Kidney (tissue), 14 donors: ENCODE data around the gene DNAJC16. TPM values are rescaled to one million over a fixed set of nuclear protein-coding genes. Genes with fewer than 3 reads are reported as not detected.

Experiments
- DNase-seq, 5 donors: peaks; one replicate each; pipeline ENCODE4 v3.0.0-alpha.2; 2013 to 2020
- FAIRE-seq: peaks from 2 replicates; lab custom pipeline; 2012; peaks lifted over from hg19 to GRCh38; lab: Jason Lieb, UNC
- H3K27ac ChIP-seq, 2 donors: one replicate each; pipeline ENCODE4 v1.7.0; 2013; ENCODE audit warnings: low read depth in 2 of 2, low read length in 2 of 2, inconsistent platforms in 1 of 2
- H3K27me3 ChIP-seq: one replicate; pipeline ENCODE4 v1.7.1; 2013; ENCODE audit warnings: low read length, inconsistent platforms; ENCODE audit not compliant: control insufficient read depth, insufficient read depth
- H3K36me3 ChIP-seq, 3 donors: one replicate each; pipeline versions ENCODE4 v1.7.0 to v1.7.1; 2013; ENCODE audit warnings: low read length in 3 of 3, control low read depth in 1 of 3, inconsistent platforms in 1 of 3; ENCODE audit not compliant: insufficient read depth in 3 of 3, control insufficient read depth in 2 of 3
- H3K4me1 ChIP-seq, 3 donors: one replicate each; pipeline versions ENCODE4 v1.7.0 to v1.7.1; 2013; ENCODE audit warnings: low read length in 3 of 3, inconsistent platforms in 1 of 3, low read depth in 1 of 3; ENCODE audit not compliant: control insufficient read depth in 2 of 3, insufficient read depth in 2 of 3
- H3K4me3 ChIP-seq, 3 donors: one replicate each; pipeline versions ENCODE4 v1.7.0 to v1.8.1; 2013; ENCODE audit warnings: low read length in 3 of 3, control low read depth in 1 of 3, inconsistent platforms in 1 of 3
- H3K9ac ChIP-seq, 3 donors: one replicate each; pipeline versions ENCODE4 v1.7.0 to v1.7.1; 2013; ENCODE audit warnings: low read length in 3 of 3, control low read depth in 1 of 3, inconsistent platforms in 1 of 3
- H3K9me3 ChIP-seq, 3 donors: one replicate each; pipeline versions ENCODE4 v1.7.0 to v1.7.1; 2013; ENCODE audit warnings: low read length in 3 of 3, control low read depth in 1 of 3, inconsistent platforms in 1 of 3; ENCODE audit not compliant: control insufficient read depth in 2 of 3, insufficient read depth in 1 of 3
- intact Hi-C: fragments of 100-400 bp; cut with DNase I; formaldehyde crosslinking; loops from one replicate; pipeline ENCODE4 v1.11.1; 2022
- polyA plus RNA-seq: library from polyadenylated mRNA; stranded (reverse); fragments of 350-450 nt; fragmentation: Illumina TruSeq; extraction: RNeasy Lipid Tissue Mini Kit (QIAGEN cat#74804); gene quantifications from one replicate; pipeline ENCODE4 v1.2.3, GENCODE V29; 2014; ENCODE audit warnings: low read depth, low replicate concordance; ENCODE audit not compliant: insufficient read depth
- total RNA-seq: library from RNA; stranded (reverse); fragmentation: NEBNext Ultra II Directional; extraction: Animal tissue kit (Norgen Biotek cat#: 25700); gene quantifications from one replicate; pipeline ENCODE4 v1.2.1, GENCODE V29; 2021
- TF ChIP-seq, protein P1 (sequence below): IDR thresholded peaks from 3 replicates; pipeline ENCODE4 v1.5.1; 2012; ENCODE audit warnings: mild to moderate bottlenecking, moderate library complexity, borderline replicate concordance; ENCODE audit not compliant: insufficient read depth; ENCODE audit errors: extremely low read depth
- donor health status: control.
- donor health status: control.
- donor health status: control.
- donor health status: control.
- donor health status: control.
- donor health status: DM: yes; HTN: yes; CAD: no.
- donor health status: Normal renal cell carcinoma (clear cell type).

DNAJC16 gene
- total and polyA plus RNA-seq, 2 donors from 2014 or later = 7.6 to 30.1 TPM

DNA sequence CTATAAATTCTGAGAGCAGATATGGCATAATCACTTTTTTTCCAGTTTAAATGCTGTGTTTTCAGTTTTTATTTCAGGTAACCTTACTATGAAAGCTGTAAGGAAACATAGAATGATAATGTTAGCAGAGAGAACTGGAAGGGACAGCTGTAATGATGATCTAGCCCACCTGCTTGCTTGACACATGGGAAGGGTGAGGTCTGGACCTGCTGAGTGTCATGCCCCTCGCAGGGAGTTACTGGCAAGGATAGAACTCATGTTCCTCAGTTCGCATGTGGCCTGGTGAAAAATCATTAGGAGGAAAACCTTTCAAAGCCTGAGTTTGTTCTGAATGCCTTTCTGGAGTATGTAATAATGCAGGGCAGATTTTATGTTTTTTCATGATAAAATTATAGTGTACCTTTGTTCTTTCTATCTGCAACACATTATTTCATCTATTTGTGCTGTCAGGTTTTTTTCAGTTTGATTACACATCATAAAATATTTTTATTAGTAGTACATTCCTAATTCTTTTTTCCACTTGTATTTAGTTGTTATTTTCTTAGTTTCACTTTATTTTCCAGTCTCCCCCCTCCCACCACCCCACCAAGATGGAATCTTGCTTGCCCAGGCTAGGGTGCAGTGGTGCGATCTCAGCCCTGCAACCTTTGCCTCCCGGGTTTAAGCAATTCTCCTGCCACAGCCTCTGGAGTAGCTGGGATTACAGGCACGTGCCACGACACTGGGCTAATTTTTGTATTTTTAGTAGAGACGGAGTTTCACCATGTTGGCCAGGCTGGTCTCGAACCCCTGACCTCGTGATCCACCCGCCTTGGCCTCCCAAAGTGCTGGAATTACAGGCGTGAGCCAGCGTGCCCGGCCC is 98.6 kb downstream of the DNAJC16 start:
- FAIRE-seq (no peak), DNase-seq (peak in 2 of 5 donors; percentile 17 to 44)
- Histone ChIP-seq H3K4me3 (no peak overlapping the region), H3K27ac (peak overlapping the region in 1 of 2 donors; percentile 20), H3K4me1 (peaks cover 2 to 31% (median 10%) of the 10 kb centered on the region in 3 donors), H3K27me3 (no peaks in the 10 kb centered on the region), H3K9ac (no peak overlapping the region), H3K9me3 (no peaks in the 10 kb centered on the region), H3K36me3 (peaks cover 0 to 25% (median 8%) of the 10 kb centered on the region in 3 donors)
- intact Hi-C loops = no loop called here
- TF ChIP-seq, protein P1, sequence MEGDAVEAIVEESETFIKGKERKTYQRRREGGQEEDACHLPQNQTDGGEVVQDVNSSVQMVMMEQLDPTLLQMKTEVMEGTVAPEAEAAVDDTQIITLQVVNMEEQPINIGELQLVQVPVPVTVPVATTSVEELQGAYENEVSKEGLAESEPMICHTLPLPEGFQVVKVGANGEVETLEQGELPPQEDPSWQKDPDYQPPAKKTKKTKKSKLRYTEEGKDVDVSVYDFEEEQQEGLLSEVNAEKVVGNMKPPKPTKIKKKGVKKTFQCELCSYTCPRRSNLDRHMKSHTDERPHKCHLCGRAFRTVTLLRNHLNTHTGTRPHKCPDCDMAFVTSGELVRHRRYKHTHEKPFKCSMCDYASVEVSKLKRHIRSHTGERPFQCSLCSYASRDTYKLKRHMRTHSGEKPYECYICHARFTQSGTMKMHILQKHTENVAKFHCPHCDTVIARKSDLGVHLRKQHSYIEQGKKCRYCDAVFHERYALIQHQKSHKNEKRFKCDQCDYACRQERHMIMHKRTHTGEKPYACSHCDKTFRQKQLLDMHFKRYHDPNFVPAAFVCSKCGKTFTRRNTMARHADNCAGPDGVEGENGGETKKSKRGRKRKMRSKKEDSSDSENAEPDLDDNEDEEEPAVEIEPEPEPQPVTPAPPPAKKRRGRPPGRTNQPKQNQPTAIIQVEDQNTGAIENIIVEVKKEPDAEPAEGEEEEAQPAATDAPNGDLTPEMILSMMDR = no peak

Other genes with a start within 250 kb of the DNAJC16 start
- 37.5 TPM for gene EFHD2, start 117.0 kb upstream of the DNAJC16 start, total RNA-seq
- 20.2 TPM for gene EFHD2, start 117.0 kb upstream of the DNAJC16 start, polyA plus RNA-seq
- gene CTRC, start 88.4 kb upstream of the DNAJC16 start, total RNA-seq = 0.44 TPM
- not detected for gene CTRC, start 88.4 kb upstream of the DNAJC16 start, polyA plus RNA-seq
- gene CELA2A, start 70.1 kb upstream of the DNAJC16 start, total RNA-seq = not detected
- gene CELA2A, start 70.1 kb upstream of the DNAJC16 start, polyA plus RNA-seq = not detected
- not detected for gene CELA2B, start 50.7 kb upstream of the DNAJC16 start, total RNA-seq
- gene CELA2B, start 50.7 kb upstream of the DNAJC16 start, polyA plus RNA-seq = not detected
- 20.1 TPM for gene CASP9, start 2.6 kb upstream of the DNAJC16 start, total RNA-seq
- 18.2 TPM for gene CASP9, start 2.6 kb upstream of the DNAJC16 start, polyA plus RNA-seq
- gene AGMAT, start 58.2 kb downstream of the DNAJC16 start, total RNA-seq = 6.2 TPM
- gene AGMAT, start 58.2 kb downstream of the DNAJC16 start, polyA plus RNA-seq = 119 TPM
- 28.3 TPM for gene DDI2, start 90.6 kb downstream of the DNAJC16 start, total RNA-seq
- 4.0 TPM for gene DDI2, start 90.6 kb downstream of the DNAJC16 start, polyA plus RNA-seq
- gene PLEKHM2, start 157.5 kb downstream of the DNAJC16 start, total RNA-seq = 65.7 TPM
- 21.7 TPM for gene PLEKHM2, start 157.5 kb downstream of the DNAJC16 start, polyA plus RNA-seq
- 1.5 TPM for gene SLC25A34, start 209.4 kb downstream of the DNAJC16 start, total RNA-seq
- gene SLC25A34, start 209.4 kb downstream of the DNAJC16 start, polyA plus RNA-seq = 12.2 TPM
- 2.0 TPM for gene TMEM82, start 215.7 kb downstream of the DNAJC16 start, total RNA-seq
- gene TMEM82, start 215.7 kb downstream of the DNAJC16 start, polyA plus RNA-seq = 25.4 TPM
- gene FBLIM1, start 231.9 kb downstream of the DNAJC16 start, total RNA-seq = 89.3 TPM
- gene FBLIM1, start 231.9 kb downstream of the DNAJC16 start, polyA plus RNA-seq = 16.6 TPM